Measurements from ENCODE around the gene FCHSD1. TPM values are rescaled to one million over a fixed set of nuclear protein-coding genes. Genes with fewer than 3 reads are reported as not detected.

Gene FCHSD1
- polyA plus RNA-seq, 3 donors: 3.0 to 73.3 (median 3.4) TPM

- H3K27me3 Mint-ChIP-seq (ENCODE audit: low read depth in 3 of 3): peaks cover 0 to 1% (median 0%) of the 10 kb centered on the region in 3 donors
Measured at GRCh38 chr5:141680751-141681201, 29.6 kb upstream of the FCHSD1 start.

GRCh38 chr5:141680178-141680577 lies 29.0 kb upstream of the FCHSD1 start:
- Histone ChIP-seq H3K36me3 (replicated peaks in 1 of 2; ENCODE audit: control insufficient read depth in 1 of 2, insufficient read depth in 2 of 2, low read length in 2 of 2) (peaks cover 4 to 26% of the 10 kb centered on the region in 2 donors), H3K27ac (ENCODE audit: low read depth in 1 of 2, low read length in 2 of 2) (no peak overlapping the region), H3K4me1 (ENCODE audit: control insufficient read depth in 1 of 2, insufficient read depth in 2 of 2, low read length in 2 of 2) (peaks cover 45 to 52% of the 10 kb centered on the region in 2 donors), H3K79me2 (ENCODE audit: insufficient read depth, low read length) (peaks cover 8% of the 10 kb centered on the region), H3K9ac (ENCODE audit: insufficient read depth, low read length, poor library complexity, severe bottlenecking) (no peak overlapping the region), H3K4me3 (replicated peaks in 1 of 3; ENCODE audit: low read depth in 2 of 3, low read length in 3 of 3) (no peak overlapping the region), H2AFZ (ENCODE audit: insufficient read depth, low read depth, low read length, poor library complexity, severe bottlenecking) (no peak overlapping the region), H3K27me3 (ENCODE audit: control insufficient read depth in 2 of 2, insufficient read depth in 2 of 2, low read length in 2 of 2) (no peaks in the 10 kb centered on the region), H3K9me3 (replicated peaks in 1 of 2; ENCODE audit: control insufficient read depth in 1 of 2, insufficient read depth in 1 of 2, low read length in 2 of 2) (no peaks in the 10 kb centered on the region), H4K20me1 (ENCODE audit: insufficient read depth, low read length) (peaks cover 20% of the 10 kb centered on the region), H3K4me2 (replicated peaks; ENCODE audit: extremely low read depth, low read length, poor library complexity, severe bottlenecking) (peak overlapping the region; percentile 1)
- no peak overlapping the region for H3K27ac Mint-ChIP-seq
- H3K36me3 Mint-ChIP-seq: peaks cover 19 to 26% of the 10 kb centered on the region in 2 donors
- no peak for DNase-seq
- no peak for TF ChIP-seq CTCF (IDR thresholded peaks at IDR 0.05)
- intact Hi-C loops (cut with micrococcal nuclease): no loop called here
- H3K4me1 Mint-ChIP-seq: peaks cover 50% of the 10 kb centered on the region
- 94% methylated on average over 14 of the region's 16 CpGs for WGBS (ENCODE audit: insufficient coverage)
- H3K9me3 Mint-ChIP-seq: peaks cover 0 to 2% (median 0%) of the 10 kb centered on the region in 7 donors
- H3K4me3 Mint-ChIP-seq: no peak overlapping the region
- H3K27me3 Mint-ChIP-seq (ENCODE audit: low read depth in 3 of 3): peaks cover 0 to 1% (median 0%) of the 10 kb centered on the region in 3 donors

More at GRCh38 chr5:141680751-141681201, 29.6 kb upstream of the FCHSD1 start:
- intact Hi-C loops (cut with micrococcal nuclease): no loop called here
- peaks cover 0 to 2% (median 0%) of the 10 kb centered on the region in 7 donors for H3K9me3 Mint-ChIP-seq
- DNase-seq: no peak
- H3K9me3 ChIP-seq (replicated peaks in 1 of 2; ENCODE audit: control insufficient read depth in 1 of 2, insufficient read depth in 1 of 2, low read length in 2 of 2): no peaks in the 10 kb centered on the region
- H3K27ac Mint-ChIP-seq: peak overlapping the region in 1 of 7 donors; percentile 80
- peaks cover 51 to 58% of the 10 kb centered on the region in 2 donors for H3K4me1 ChIP-seq (ENCODE audit: control insufficient read depth in 1 of 2, insufficient read depth in 2 of 2, low read length in 2 of 2)
- H3K9ac ChIP-seq (ENCODE audit: insufficient read depth, low read length, poor library complexity, severe bottlenecking): peak overlapping the region; percentile 77
- H3K27ac ChIP-seq (ENCODE audit: low read depth in 1 of 2, low read length in 2 of 2): no peak overlapping the region
- peaks cover 56% of the 10 kb centered on the region for H3K4me1 Mint-ChIP-seq
- H2AFZ ChIP-seq (ENCODE audit: insufficient read depth, low read depth, low read length, poor library complexity, severe bottlenecking): no peak overlapping the region
- peak overlapping the region; percentile 76 to 93 for H3K4me3 Mint-ChIP-seq
- no peak for TF ChIP-seq CTCF (IDR thresholded peaks at IDR 0.05)
- H3K4me3 ChIP-seq (replicated peaks in 1 of 3; ENCODE audit: low read depth in 2 of 3, low read length in 3 of 3): peak overlapping the region in 2 of 3 experiments; percentile 65 to 87
- no peaks in the 10 kb centered on the region for H3K27me3 ChIP-seq (ENCODE audit: control insufficient read depth in 2 of 2, insufficient read depth in 2 of 2, low read length in 2 of 2)
- H3K36me3 Mint-ChIP-seq: peaks cover 19 to 25% of the 10 kb centered on the region in 2 donors
- H3K36me3 ChIP-seq (replicated peaks in 1 of 2; ENCODE audit: control insufficient read depth in 1 of 2, insufficient read depth in 2 of 2, low read length in 2 of 2): peaks cover 4 to 22% of the 10 kb centered on the region in 2 donors
- H3K4me2 ChIP-seq (replicated peaks; ENCODE audit: extremely low read depth, low read length, poor library complexity, severe bottlenecking): peak overlapping the region; percentile 98
- H3K79me2 ChIP-seq (ENCODE audit: insufficient read depth, low read length): peaks cover 8% of the 10 kb centered on the region
- H4K20me1 ChIP-seq (ENCODE audit: insufficient read depth, low read length): peaks cover 20% of the 10 kb centered on the region
- WGBS (ENCODE audit: insufficient coverage): 58% methylated on average over 2 of the region's 6 CpGs
